ENCODE measurements around the gene JAM3.
"Not testable (repeated sequence)": the region's sequence is repeated elsewhere in the genome, so short reads cannot be mapped to it uniquely, and the experiment has no call there.

The JAM3 gene

GRCh38 chr11:134070342-134070845 is 1.5 kb downstream of the JAM3 start:
- Histone ChIP-seq H3K36me3 (ENCODE audit: control insufficient read depth in 5 of 5, insufficient read depth in 5 of 5, low read length in 5 of 5) (no peaks in the 10 kb centered on the region), H3K4me1 (ENCODE audit: control insufficient read depth in 5 of 5, insufficient read depth in 5 of 5, low read length in 5 of 5) (peaks cover 0 to 10% (median 6%) of the 10 kb centered on the region in 5 donors), H3K27me3 (ENCODE audit: control insufficient read depth in 5 of 5, insufficient read depth in 4 of 5, low read length in 5 of 5) (peaks cover 0 to 13% (median 0%) of the 10 kb centered on the region in 5 donors), H3K4me3 (ENCODE audit: low read depth in 1 of 5, low read length in 5 of 5) (no peak overlapping the region), H3K9me3 (ENCODE audit: control insufficient read depth in 5 of 5, low read length in 5 of 5) (no peaks in the 10 kb centered on the region), H3K9ac (ENCODE audit: low read length in 5 of 5) (no peak overlapping the region), H3K27ac (ENCODE audit: low read depth, low read length) (peak overlapping the region; percentile 49)

GRCh38 chr11:134071306-134071705 is 2.4 kb downstream of the JAM3 start:
- H3K36me3 ChIP-seq (ENCODE audit: control insufficient read depth in 5 of 5, insufficient read depth in 5 of 5, low read length in 5 of 5): no peaks in the 10 kb centered on the region
- H3K9ac ChIP-seq (ENCODE audit: low read length in 5 of 5): no peak overlapping the region
- H3K4me1 ChIP-seq (ENCODE audit: control insufficient read depth in 5 of 5, insufficient read depth in 5 of 5, low read length in 5 of 5): peaks cover 0 to 10% (median 6%) of the 10 kb centered on the region in 5 donors
- no peak overlapping the region for H3K27ac ChIP-seq (ENCODE audit: low read depth, low read length)
- no peaks in the 10 kb centered on the region for H3K9me3 ChIP-seq (ENCODE audit: control insufficient read depth in 5 of 5, low read length in 5 of 5)
- peaks cover 0 to 13% (median 0%) of the 10 kb centered on the region in 5 donors for H3K27me3 ChIP-seq (ENCODE audit: control insufficient read depth in 5 of 5, insufficient read depth in 4 of 5, low read length in 5 of 5)
- H3K4me3 ChIP-seq (ENCODE audit: low read depth in 1 of 5, low read length in 5 of 5): no peak overlapping the region

- H3K27ac ChIP-seq (ENCODE audit: low read depth, low read length): no peak overlapping the region
- H3K36me3 ChIP-seq (ENCODE audit: control insufficient read depth in 5 of 5, insufficient read depth in 5 of 5, low read length in 5 of 5): no peaks in the 10 kb centered on the region
- peaks cover 0 to 13% (median 0%) of the 10 kb centered on the region in 5 donors for H3K27me3 ChIP-seq (ENCODE audit: control insufficient read depth in 5 of 5, insufficient read depth in 4 of 5, low read length in 5 of 5)
- H3K4me3 ChIP-seq (ENCODE audit: low read depth in 1 of 5, low read length in 5 of 5): no peak overlapping the region
- H3K9ac ChIP-seq (ENCODE audit: low read length in 5 of 5): no peak overlapping the region
- peaks cover 0 to 10% (median 6%) of the 10 kb centered on the region in 5 donors for H3K4me1 ChIP-seq (ENCODE audit: control insufficient read depth in 5 of 5, insufficient read depth in 5 of 5, low read length in 5 of 5)
- no peaks in the 10 kb centered on the region for H3K9me3 ChIP-seq (ENCODE audit: control insufficient read depth in 5 of 5, low read length in 5 of 5)
Observed at GRCh38 chr11:134071766-134072402, 3.0 kb downstream of the JAM3 start.

- Histone ChIP-seq H3K4me3 (ENCODE audit: low read depth in 1 of 5, low read length in 5 of 5) (no peak overlapping the region), H3K9ac (ENCODE audit: low read length in 5 of 5) (no peak overlapping the region), H3K36me3 (ENCODE audit: control insufficient read depth in 5 of 5, insufficient read depth in 5 of 5, low read length in 5 of 5) (no peaks in the 10 kb centered on the region), H3K27ac (ENCODE audit: low read depth, low read length) (no peak overlapping the region), H3K27me3 (ENCODE audit: control insufficient read depth in 5 of 5, insufficient read depth in 4 of 5, low read length in 5 of 5) (peaks cover 0 to 8% (median 0%) of the 10 kb centered on the region in 5 donors), H3K4me1 (ENCODE audit: control insufficient read depth in 5 of 5, insufficient read depth in 5 of 5, low read length in 5 of 5) (peaks cover 0 to 10% (median 6%) of the 10 kb centered on the region in 5 donors), H3K9me3 (ENCODE audit: control insufficient read depth in 5 of 5, low read length in 5 of 5) (no peaks in the 10 kb centered on the region)
Observed at GRCh38 chr11:134072844-134073243, 4.0 kb downstream of the JAM3 start.

- H3K4me3 ChIP-seq (ENCODE audit: low read depth in 1 of 5, low read length in 5 of 5): no peak overlapping the region
Observed at GRCh38 chr11:134074346-134074745, 5.5 kb downstream of the JAM3 start.

GRCh38 chr11:134074766-134075165 is 5.9 kb downstream of the JAM3 start:
- Histone ChIP-seq H3K9ac (ENCODE audit: low read length in 5 of 5) (no peak overlapping the region), H3K36me3 (ENCODE audit: control insufficient read depth in 5 of 5, insufficient read depth in 5 of 5, low read length in 5 of 5) (no peaks in the 10 kb centered on the region), H3K4me3 (ENCODE audit: low read depth in 1 of 5, low read length in 5 of 5) (no peak overlapping the region), H3K4me1 (ENCODE audit: control insufficient read depth in 5 of 5, insufficient read depth in 5 of 5, low read length in 5 of 5) (peaks cover 0 to 4% (median under 1%) of the 10 kb centered on the region in 5 donors), H3K27ac (ENCODE audit: low read depth, low read length) (no peak overlapping the region), H3K27me3 (ENCODE audit: control insufficient read depth in 5 of 5, insufficient read depth in 4 of 5, low read length in 5 of 5) (peaks cover 0 to 5% (median 0%) of the 10 kb centered on the region in 5 donors), H3K9me3 (ENCODE audit: control insufficient read depth in 5 of 5, low read length in 5 of 5) (no peaks in the 10 kb centered on the region)

More at GRCh38 chr11:134074346-134074745, 5.5 kb downstream of the JAM3 start:
- Histone ChIP-seq H3K27ac (ENCODE audit: low read depth, low read length) (no peak overlapping the region), H3K9me3 (ENCODE audit: control insufficient read depth in 5 of 5, low read length in 5 of 5) (no peaks in the 10 kb centered on the region), H3K9ac (ENCODE audit: low read length in 5 of 5) (no peak overlapping the region), H3K27me3 (ENCODE audit: control insufficient read depth in 5 of 5, insufficient read depth in 4 of 5, low read length in 5 of 5) (peaks cover 0 to 5% (median 0%) of the 10 kb centered on the region in 5 donors), H3K36me3 (ENCODE audit: control insufficient read depth in 5 of 5, insufficient read depth in 5 of 5, low read length in 5 of 5) (no peaks in the 10 kb centered on the region), H3K4me1 (ENCODE audit: control insufficient read depth in 5 of 5, insufficient read depth in 5 of 5, low read length in 5 of 5) (peaks cover 0 to 7% (median 4%) of the 10 kb centered on the region in 5 donors)

- Histone ChIP-seq H3K27me3 (ENCODE audit: control insufficient read depth in 5 of 5, insufficient read depth in 4 of 5, low read length in 5 of 5) (no peaks in the 10 kb centered on the region), H3K4me1 (ENCODE audit: control insufficient read depth in 5 of 5, insufficient read depth in 5 of 5, low read length in 5 of 5) (no peaks in the 10 kb centered on the region), H3K9ac (ENCODE audit: low read length in 5 of 5) (no peak overlapping the region), H3K36me3 (ENCODE audit: control insufficient read depth in 5 of 5, insufficient read depth in 5 of 5, low read length in 5 of 5) (no peaks in the 10 kb centered on the region), H3K9me3 (ENCODE audit: control insufficient read depth in 5 of 5, low read length in 5 of 5) (no peaks in the 10 kb centered on the region), H3K27ac (ENCODE audit: low read depth, low read length) (no peak overlapping the region), H3K4me3 (ENCODE audit: low read depth in 1 of 5, low read length in 5 of 5) (no peak overlapping the region)
Observed at GRCh38 chr11:134079317-134079716, 10.4 kb downstream of the JAM3 start.

GRCh38 chr11:134081258-134081657 is 12.4 kb downstream of the JAM3 start:
- not testable (repeated sequence) for H3K27ac ChIP-seq (ENCODE audit: low read depth, low read length); H3K9ac ChIP-seq (ENCODE audit: low read length in 5 of 5); H3K4me3 ChIP-seq (ENCODE audit: low read depth in 1 of 5, low read length in 5 of 5); H3K36me3 ChIP-seq (ENCODE audit: control insufficient read depth in 5 of 5, insufficient read depth in 5 of 5, low read length in 5 of 5); H3K9me3 ChIP-seq (ENCODE audit: control insufficient read depth in 5 of 5, low read length in 5 of 5); H3K27me3 ChIP-seq (ENCODE audit: control insufficient read depth in 5 of 5, insufficient read depth in 4 of 5, low read length in 5 of 5); H3K4me1 ChIP-seq (ENCODE audit: control insufficient read depth in 5 of 5, insufficient read depth in 5 of 5, low read length in 5 of 5)

GRCh38 chr11:134082990-134083389 is 14.1 kb downstream of the JAM3 start:
- Histone ChIP-seq H3K27ac (ENCODE audit: low read depth, low read length) (no peak overlapping the region), H3K4me1 (ENCODE audit: control insufficient read depth in 5 of 5, insufficient read depth in 5 of 5, low read length in 5 of 5) (no peaks in the 10 kb centered on the region), H3K4me3 (ENCODE audit: low read depth in 1 of 5, low read length in 5 of 5) (no peak overlapping the region), H3K9me3 (ENCODE audit: control insufficient read depth in 5 of 5, low read length in 5 of 5) (no peaks in the 10 kb centered on the region), H3K36me3 (ENCODE audit: control insufficient read depth in 5 of 5, insufficient read depth in 5 of 5, low read length in 5 of 5) (no peaks in the 10 kb centered on the region), H3K9ac (ENCODE audit: low read length in 5 of 5) (no peak overlapping the region), H3K27me3 (ENCODE audit: control insufficient read depth in 5 of 5, insufficient read depth in 4 of 5, low read length in 5 of 5) (no peaks in the 10 kb centered on the region)

- H3K27ac ChIP-seq (ENCODE audit: low read depth, low read length): no peak overlapping the region
- H3K9ac ChIP-seq (ENCODE audit: low read length in 5 of 5): no peak overlapping the region
- H3K4me3 ChIP-seq (ENCODE audit: low read depth in 1 of 5, low read length in 5 of 5): no peak overlapping the region
- H3K4me1 ChIP-seq (ENCODE audit: control insufficient read depth in 5 of 5, insufficient read depth in 5 of 5, low read length in 5 of 5): no peaks in the 10 kb centered on the region
- H3K36me3 ChIP-seq (ENCODE audit: control insufficient read depth in 5 of 5, insufficient read depth in 5 of 5, low read length in 5 of 5): no peaks in the 10 kb centered on the region
- no peaks in the 10 kb centered on the region for H3K9me3 ChIP-seq (ENCODE audit: control insufficient read depth in 5 of 5, low read length in 5 of 5)
- no peaks in the 10 kb centered on the region for H3K27me3 ChIP-seq (ENCODE audit: control insufficient read depth in 5 of 5, insufficient read depth in 4 of 5, low read length in 5 of 5)
Observed at GRCh38 chr11:134086376-134086775, 17.5 kb downstream of the JAM3 start.

All from subcutaneous abdominal adipose tissue (tissue), 5 donors.